Measurements from ENCODE around the gene EFNA1.

- TF ChIP-seq CTCF (IDR thresholded peaks at IDR 0.05) (no peak), EZH2 (IDR thresholded peaks at IDR 0.05) (no peak), EZH2phosphoT487 (IDR thresholded peaks at IDR 0.05) (no peak)
Measured at GRCh38 chr1:155083865-155084721, 43.6 kb upstream of the EFNA1 start.

All from neural progenitor cell (in vitro differentiated cells).